ENCODE measurements around the gene GCC2. TPM values are rescaled to one million over a fixed set of nuclear protein-coding genes. Genes with fewer than 3 reads are reported as not detected.
"Not testable (repeated sequence)": the region's sequence is repeated elsewhere in the genome, so short reads cannot be mapped to it uniquely, and the experiment has no call there.

The GCC2 gene
- total and polyA plus RNA-seq, 2 donors from 2014 or later, result 9.5 to 74.5 TPM

DNA sequence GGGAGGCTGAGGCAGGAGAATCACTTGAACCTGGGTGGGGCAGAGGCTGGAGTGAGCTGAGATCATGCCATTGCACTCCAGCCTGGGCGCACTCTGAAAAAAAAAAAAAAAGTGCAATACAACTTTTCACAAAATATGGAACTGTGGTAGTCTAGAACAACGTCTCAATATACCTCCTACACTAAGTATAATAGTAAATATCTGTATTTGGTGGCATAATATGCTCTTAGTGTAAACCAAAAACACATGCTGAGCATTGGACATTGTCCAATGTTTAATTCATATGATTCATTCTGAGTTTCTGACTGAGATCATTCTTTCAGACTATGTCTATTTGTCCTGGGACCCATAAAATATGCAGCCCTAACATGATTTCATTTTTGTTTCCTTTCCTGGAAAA lies 65.5 kb downstream of the GCC2 start:
- FAIRE-seq; H3K9me3 ChIP-seq (ENCODE audit: control insufficient read depth in 2 of 3, insufficient read depth in 1 of 3, low read length in 3 of 3); DNase-seq; H3K9ac ChIP-seq (ENCODE audit: low read length in 3 of 3); H3K27ac ChIP-seq (ENCODE audit: low read depth in 2 of 2, low read length in 2 of 2); H3K36me3 ChIP-seq (ENCODE audit: control insufficient read depth in 2 of 3, insufficient read depth in 3 of 3, low read length in 3 of 3); H3K27me3 ChIP-seq (ENCODE audit: control insufficient read depth, insufficient read depth, low read length); intact Hi-C loops (cut with DNase I); H3K4me3 ChIP-seq (ENCODE audit: low read length in 3 of 3); H3K4me1 ChIP-seq (ENCODE audit: control insufficient read depth in 2 of 3, insufficient read depth in 2 of 3, low read depth in 1 of 3, low read length in 3 of 3): not testable (repeated sequence)

- H3K27me3 ChIP-seq (ENCODE audit: control insufficient read depth, insufficient read depth, low read length); H3K4me3 ChIP-seq (ENCODE audit: low read length in 3 of 3); H3K36me3 ChIP-seq (ENCODE audit: control insufficient read depth in 2 of 3, insufficient read depth in 3 of 3, low read length in 3 of 3); intact Hi-C loops (cut with DNase I); H3K4me1 ChIP-seq (ENCODE audit: control insufficient read depth in 2 of 3, insufficient read depth in 2 of 3, low read depth in 1 of 3, low read length in 3 of 3); DNase-seq; H3K9me3 ChIP-seq (ENCODE audit: control insufficient read depth in 2 of 3, insufficient read depth in 1 of 3, low read length in 3 of 3); H3K9ac ChIP-seq (ENCODE audit: low read length in 3 of 3); FAIRE-seq; H3K27ac ChIP-seq (ENCODE audit: low read depth in 2 of 2, low read length in 2 of 2): not testable (repeated sequence)
Measured at GRCh38 chr2:108524688-108525087, 75.7 kb downstream of the GCC2 start.

DNA sequence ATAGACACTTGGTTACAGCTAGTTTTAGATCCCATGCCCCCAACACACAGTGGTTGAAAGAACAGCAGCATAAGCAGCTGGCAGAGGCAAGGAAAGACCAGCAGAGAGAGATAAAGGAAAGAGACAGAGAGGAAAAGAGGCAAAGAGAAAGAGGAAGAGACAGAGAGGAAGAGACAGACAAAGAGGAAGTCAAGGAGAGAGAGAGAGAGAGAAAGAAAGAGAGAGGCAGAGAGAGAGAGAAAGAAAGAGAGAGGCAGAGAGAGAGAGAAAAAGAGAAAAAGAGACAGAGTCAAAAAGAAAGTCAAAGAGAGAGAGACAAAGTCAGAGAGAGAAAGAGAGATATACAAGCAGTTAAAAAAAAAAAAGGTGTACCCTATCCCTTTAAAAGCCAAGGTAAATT lies 76.3 kb downstream of the GCC2 start:
- DNase-seq; H3K4me3 ChIP-seq (ENCODE audit: low read length in 3 of 3); H3K4me1 ChIP-seq (ENCODE audit: control insufficient read depth in 2 of 3, insufficient read depth in 2 of 3, low read depth in 1 of 3, low read length in 3 of 3); H3K27me3 ChIP-seq (ENCODE audit: control insufficient read depth, insufficient read depth, low read length); intact Hi-C loops (cut with DNase I); H3K9ac ChIP-seq (ENCODE audit: low read length in 3 of 3); H3K36me3 ChIP-seq (ENCODE audit: control insufficient read depth in 2 of 3, insufficient read depth in 3 of 3, low read length in 3 of 3); H3K27ac ChIP-seq (ENCODE audit: low read depth in 2 of 2, low read length in 2 of 2); FAIRE-seq; H3K9me3 ChIP-seq (ENCODE audit: control insufficient read depth in 2 of 3, insufficient read depth in 1 of 3, low read length in 3 of 3): not testable (repeated sequence)

- DNase-seq (no peak), FAIRE-seq (no peak)
- intact Hi-C loops (cut with DNase I), result no loop called here
- H3K9me3 ChIP-seq (ENCODE audit: control insufficient read depth in 2 of 3, insufficient read depth in 1 of 3, low read length in 3 of 3), result no peaks in the 10 kb centered on the region
- H3K27ac ChIP-seq (ENCODE audit: low read depth in 2 of 2, low read length in 2 of 2), result no peak overlapping the region
- H3K4me1 ChIP-seq (ENCODE audit: control insufficient read depth in 2 of 3, insufficient read depth in 2 of 3, low read depth in 1 of 3, low read length in 3 of 3), result peaks cover 3 to 6% (median 4%) of the 10 kb centered on the region in 3 donors
- H3K4me3 ChIP-seq (ENCODE audit: low read length in 3 of 3), result no peak overlapping the region
- no peaks in the 10 kb centered on the region for H3K27me3 ChIP-seq (ENCODE audit: control insufficient read depth, insufficient read depth, low read length)
- no peaks in the 10 kb centered on the region for H3K36me3 ChIP-seq (ENCODE audit: control insufficient read depth in 2 of 3, insufficient read depth in 3 of 3, low read length in 3 of 3)
- TF ChIP-seq, protein P1, sequence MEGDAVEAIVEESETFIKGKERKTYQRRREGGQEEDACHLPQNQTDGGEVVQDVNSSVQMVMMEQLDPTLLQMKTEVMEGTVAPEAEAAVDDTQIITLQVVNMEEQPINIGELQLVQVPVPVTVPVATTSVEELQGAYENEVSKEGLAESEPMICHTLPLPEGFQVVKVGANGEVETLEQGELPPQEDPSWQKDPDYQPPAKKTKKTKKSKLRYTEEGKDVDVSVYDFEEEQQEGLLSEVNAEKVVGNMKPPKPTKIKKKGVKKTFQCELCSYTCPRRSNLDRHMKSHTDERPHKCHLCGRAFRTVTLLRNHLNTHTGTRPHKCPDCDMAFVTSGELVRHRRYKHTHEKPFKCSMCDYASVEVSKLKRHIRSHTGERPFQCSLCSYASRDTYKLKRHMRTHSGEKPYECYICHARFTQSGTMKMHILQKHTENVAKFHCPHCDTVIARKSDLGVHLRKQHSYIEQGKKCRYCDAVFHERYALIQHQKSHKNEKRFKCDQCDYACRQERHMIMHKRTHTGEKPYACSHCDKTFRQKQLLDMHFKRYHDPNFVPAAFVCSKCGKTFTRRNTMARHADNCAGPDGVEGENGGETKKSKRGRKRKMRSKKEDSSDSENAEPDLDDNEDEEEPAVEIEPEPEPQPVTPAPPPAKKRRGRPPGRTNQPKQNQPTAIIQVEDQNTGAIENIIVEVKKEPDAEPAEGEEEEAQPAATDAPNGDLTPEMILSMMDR (IDR thresholded peaks at IDR 0.05; ENCODE audit: borderline replicate concordance, extremely low read depth, insufficient read depth), result no peak
- H3K9ac ChIP-seq (ENCODE audit: low read length in 3 of 3), result no peak overlapping the region
Measured at GRCh38 chr2:108531674-108532055, 82.7 kb downstream of the GCC2 start.

DNA sequence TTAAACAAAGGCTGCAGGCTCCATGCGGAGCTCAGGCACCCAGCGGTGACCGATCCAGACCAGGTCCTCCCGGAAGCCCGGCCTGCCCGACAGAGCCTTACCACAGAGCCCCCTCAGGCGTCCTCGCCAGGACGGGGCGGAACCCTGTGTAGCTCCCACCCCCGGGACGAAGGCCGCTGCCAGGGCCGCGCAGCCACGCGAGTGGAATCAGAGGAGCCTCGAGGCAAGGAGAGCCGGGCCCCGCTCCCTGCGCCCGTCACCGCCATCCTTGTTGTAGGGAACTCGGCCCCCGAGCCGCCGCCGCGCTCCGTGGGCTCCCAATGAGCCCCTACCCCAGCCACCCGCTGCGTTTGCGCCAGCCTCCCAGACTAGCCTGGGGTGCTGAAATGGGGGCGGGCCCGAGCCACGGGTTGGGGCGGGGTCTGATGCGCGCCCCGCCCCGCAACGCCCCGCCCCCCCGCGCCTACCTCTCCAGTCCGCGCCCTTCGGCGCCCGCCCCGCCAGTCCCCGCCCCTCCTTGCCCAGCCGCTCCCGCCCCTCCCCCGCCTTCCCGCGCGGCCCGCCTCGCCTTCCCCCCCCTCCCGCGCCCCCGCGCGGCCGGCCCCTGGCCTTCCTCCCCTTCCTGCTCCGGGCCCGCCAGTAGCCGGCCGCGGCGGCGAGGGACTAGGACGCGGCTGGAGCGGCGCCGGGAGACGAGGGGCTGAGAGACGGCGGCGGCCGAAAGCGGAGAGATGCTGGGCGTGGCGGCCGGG lies 85.0 kb downstream of the GCC2 start, which contains the start of gene LIMS1:
LIMS1 (plus strand) TSS at position 639 of the 752 bp plus-strand sequence; CDS start at position 732, 93 bp downstream.
- TF ChIP-seq, protein P1 (IDR thresholded peaks at IDR 0.05; ENCODE audit: borderline replicate concordance, extremely low read depth, insufficient read depth), result no peak
- Histone ChIP-seq H3K27ac (ENCODE audit: low read depth in 2 of 2, low read length in 2 of 2) (peak within 1 kb of the TSS; percentile 95 to 96), H3K27me3 (ENCODE audit: control insufficient read depth, insufficient read depth, low read length) (no peaks in the 10 kb centered on the region), H3K9me3 (ENCODE audit: control insufficient read depth in 2 of 3, insufficient read depth in 1 of 3, low read length in 3 of 3) (no peaks in the 10 kb centered on the region), H3K36me3 (ENCODE audit: control insufficient read depth in 2 of 3, insufficient read depth in 3 of 3, low read length in 3 of 3) (no peaks in the 10 kb centered on the region), H3K4me1 (ENCODE audit: control insufficient read depth in 2 of 3, insufficient read depth in 2 of 3, low read depth in 1 of 3, low read length in 3 of 3) (peaks cover 3 to 14% (median 4%) of the 10 kb centered on the region in 3 donors), H3K9ac (ENCODE audit: low read length in 3 of 3) (peak within 1 kb of the TSS; percentile 70 to 84 (median 82)), H3K4me3 (ENCODE audit: low read length in 3 of 3) (peak within 1 kb of the TSS; percentile 75 to 97 (median 91))
- DNase-seq, result peak; percentile 96 to 98 (median 96)
- intact Hi-C loops (cut with DNase I), result no loop called here
- no peak for FAIRE-seq

Measured in kidney (tissue), 14 donors.